Midbrain (tissue), 1 donor: Measurements from ENCODE around the gene NMB.
"Not testable (repeated sequence)": the region's sequence is repeated elsewhere in the genome, so short reads cannot be mapped to it uniquely, and the experiment has no call there.

Source experiments
- DNase-seq: peaks from one replicate; lab custom pipeline; 2025; lab: John Stamatoyannopoulos, UW

The NMB gene

GRCh38 chr15:84658080-84658787 lies at the start of gene NMB:
TSS of gene NMB (minus strand) at chr15:84658199. CDS start at chr15:84658152, 47 bp downstream.
- peak; percentile 70 for DNase-seq

- no peak for DNase-seq
Observed at GRCh38 chr15:84703808-84704207, 45.8 kb upstream of the NMB start.

GRCh38 chr15:84702961-84703482 lies 45.0 kb upstream of the NMB start:
- DNase-seq, result peak; percentile 38

- DNase-seq, result no peak
Observed at GRCh38 chr15:84699538-84700191, 41.7 kb upstream of the NMB start.

- DNase-seq, result no peak
Observed at GRCh38 chr15:84697236-84697990, 39.4 kb upstream of the NMB start.

- DNase-seq, result no peak
Observed at GRCh38 chr15:84696757-84697156, 38.8 kb upstream of the NMB start.

- no peak for DNase-seq
Observed at GRCh38 chr15:84690342-84690741, 32.3 kb upstream of the NMB start.

- DNase-seq, result no peak
Observed at GRCh38 chr15:84689858-84690257, 31.9 kb upstream of the NMB start.

- DNase-seq, result not testable (repeated sequence)
Observed at GRCh38 chr15:84686446-84686845, 28.4 kb upstream of the NMB start.

GRCh38 chr15:84685304-84685703 lies 27.3 kb upstream of the NMB start:
- DNase-seq, result no peak

- no peak for DNase-seq
Observed at GRCh38 chr15:84684092-84684491, 26.1 kb upstream of the NMB start.

- DNase-seq, result no peak
Observed at GRCh38 chr15:84681831-84682230, 23.8 kb upstream of the NMB start.

GRCh38 chr15:84671211-84671610 lies 13.2 kb upstream of the NMB start:
- DNase-seq, result no peak

- no peak for DNase-seq
Observed at GRCh38 chr15:84669726-84670125, 11.7 kb upstream of the NMB start.

GRCh38 chr15:84668221-84668982 lies 10.4 kb upstream of the NMB start:
- DNase-seq, result no peak

GRCh38 chr15:84666373-84666772 lies 8.4 kb upstream of the NMB start:
- DNase-seq, result no peak

GRCh38 chr15:84661001-84661400 lies 3.0 kb upstream of the NMB start:
- no peak for DNase-seq

- no peak for DNase-seq
Observed at GRCh38 chr15:84659904-84660781, 2.1 kb upstream of the NMB start.

- no peak for DNase-seq
Observed at GRCh38 chr15:84658788-84659411, 901 bp upstream of the NMB start.

- DNase-seq, result no peak
Observed at GRCh38 chr15:84657748-84658079, 285 bp downstream of the NMB start.

GRCh38 chr15:84656972-84657371 lies 1.0 kb downstream of the NMB start:
- no peak for DNase-seq
